ENCODE results near the gene DPP6. TPM values are rescaled to one million over a fixed set of nuclear protein-coding genes. Genes with fewer than 3 reads are reported as not detected.

The DPP6 gene
- total RNA-seq, 1 experiment from 2014 or later: not detected

DNA sequence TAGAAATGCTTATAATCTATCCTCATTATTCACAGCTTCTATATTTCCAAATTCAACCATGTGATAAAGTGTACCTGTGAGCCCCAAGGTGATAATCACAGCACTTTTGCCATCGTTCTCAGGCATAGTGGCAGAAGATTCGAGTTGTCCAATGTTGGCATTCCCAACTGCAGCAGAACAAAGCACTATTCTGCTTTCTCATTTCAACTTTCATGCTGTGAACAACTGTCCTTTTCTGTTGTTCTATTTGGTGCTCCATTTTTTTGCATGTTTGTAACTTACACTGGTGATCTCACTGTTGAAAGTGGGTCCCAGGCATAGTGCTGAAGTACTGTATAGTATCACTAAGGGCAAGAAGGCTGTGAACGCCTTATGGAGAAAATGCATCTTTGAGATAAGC lies 512.5 kb downstream of the DPP6 start:
- no peaks in the 10 kb centered on the region for H3K9me2 ChIP-seq (ENCODE audit: insufficient read depth)
- no peaks in the 10 kb centered on the region for H3K4me1 ChIP-seq (replicated peaks; ENCODE audit: insufficient read depth)
- no peak overlapping the region for H3K4me2 ChIP-seq
- no peaks in the 10 kb centered on the region for H3K9me3 ChIP-seq (ENCODE audit: insufficient read depth, low read depth)
- no peak overlapping the region for H3K4me3 ChIP-seq
- no peak for TF ChIP-seq EZH2 (IDR thresholded peaks at IDR 0.05; ENCODE audit: low read depth)
- TF ChIP-seq, protein P1, sequence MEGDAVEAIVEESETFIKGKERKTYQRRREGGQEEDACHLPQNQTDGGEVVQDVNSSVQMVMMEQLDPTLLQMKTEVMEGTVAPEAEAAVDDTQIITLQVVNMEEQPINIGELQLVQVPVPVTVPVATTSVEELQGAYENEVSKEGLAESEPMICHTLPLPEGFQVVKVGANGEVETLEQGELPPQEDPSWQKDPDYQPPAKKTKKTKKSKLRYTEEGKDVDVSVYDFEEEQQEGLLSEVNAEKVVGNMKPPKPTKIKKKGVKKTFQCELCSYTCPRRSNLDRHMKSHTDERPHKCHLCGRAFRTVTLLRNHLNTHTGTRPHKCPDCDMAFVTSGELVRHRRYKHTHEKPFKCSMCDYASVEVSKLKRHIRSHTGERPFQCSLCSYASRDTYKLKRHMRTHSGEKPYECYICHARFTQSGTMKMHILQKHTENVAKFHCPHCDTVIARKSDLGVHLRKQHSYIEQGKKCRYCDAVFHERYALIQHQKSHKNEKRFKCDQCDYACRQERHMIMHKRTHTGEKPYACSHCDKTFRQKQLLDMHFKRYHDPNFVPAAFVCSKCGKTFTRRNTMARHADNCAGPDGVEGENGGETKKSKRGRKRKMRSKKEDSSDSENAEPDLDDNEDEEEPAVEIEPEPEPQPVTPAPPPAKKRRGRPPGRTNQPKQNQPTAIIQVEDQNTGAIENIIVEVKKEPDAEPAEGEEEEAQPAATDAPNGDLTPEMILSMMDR (conservative IDR thresholded peaks at IDR 0.05): no peak
- POLR2A ChIA-PET (ENCODE audit: unreplicated experiment): no interaction called here
- no peak for DNase-seq
- no peaks in the 10 kb centered on the region for H4K20me1 ChIP-seq (ENCODE audit: insufficient read depth)
- H2AFZ ChIP-seq: no peak overlapping the region
- no peaks in the 10 kb centered on the region for H3K79me2 ChIP-seq (ENCODE audit: low read depth)
- CTCF ChIA-PET: no interaction called here
- H3K36me3 ChIP-seq (ENCODE audit: low read depth): no peaks in the 10 kb centered on the region
- intact Hi-C loops (cut with micrococcal nuclease; ENCODE audit: unreplicated experiment): no loop called here
- H3K27me3 ChIP-seq (ENCODE audit: insufficient read depth, low read depth): peaks cover 7% of the 10 kb centered on the region; the same call in 1 of the 2 replicates
- H3F3A ChIP-seq (ENCODE audit: insufficient read depth, low read depth): no peaks in the 10 kb centered on the region
- no peak overlapping the region for H3K27ac ChIP-seq
- no TSS peak for BruUV-seq (replicated peaks)

DNA sequence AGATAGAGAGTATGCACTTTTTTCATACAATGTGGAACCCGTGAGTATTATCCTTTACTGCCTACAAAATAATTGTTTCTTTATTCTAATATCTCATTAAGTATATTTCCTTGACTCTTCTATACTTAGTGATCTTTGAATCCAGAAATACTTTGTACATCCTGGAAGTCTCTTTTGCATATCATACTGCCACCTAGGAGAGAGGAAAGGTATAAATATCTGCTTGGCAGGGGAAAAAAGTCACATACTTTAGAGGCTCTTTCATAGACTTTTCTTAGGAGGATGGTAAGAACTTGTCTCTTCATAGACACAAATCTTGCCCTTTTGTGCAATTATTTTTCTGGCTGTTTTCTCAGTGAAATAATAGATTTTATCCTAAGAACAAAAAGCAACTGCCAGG lies 514.7 kb downstream of the DPP6 start:
- CTCF ChIA-PET: no interaction called here
- Histone ChIP-seq H3K4me2 (no peak overlapping the region), H3K27ac (no peak overlapping the region), H3K27me3 (ENCODE audit: insufficient read depth, low read depth) (peaks cover 7% of the 10 kb centered on the region; the same call in 1 of the 2 replicates), H4K20me1 (ENCODE audit: insufficient read depth) (no peaks in the 10 kb centered on the region), H3K9me2 (ENCODE audit: insufficient read depth) (no peaks in the 10 kb centered on the region), H2AFZ (no peak overlapping the region), H3K4me1 (replicated peaks; ENCODE audit: insufficient read depth) (no peaks in the 10 kb centered on the region), H3K4me3 (no peak overlapping the region), H3K36me3 (ENCODE audit: low read depth) (no peaks in the 10 kb centered on the region), H3K9me3 (ENCODE audit: insufficient read depth, low read depth) (no peaks in the 10 kb centered on the region), H3K79me2 (ENCODE audit: low read depth) (no peaks in the 10 kb centered on the region), H3F3A (ENCODE audit: insufficient read depth, low read depth) (no peaks in the 10 kb centered on the region)
- intact Hi-C loops (cut with micrococcal nuclease; ENCODE audit: unreplicated experiment): no loop called here
- POLR2A ChIA-PET (ENCODE audit: unreplicated experiment): no interaction called here
- no TSS peak for BruUV-seq (replicated peaks)
- DNase-seq: no peak
- TF ChIP-seq, protein P1 (conservative IDR thresholded peaks at IDR 0.05): peak; percentile 60
- TF ChIP-seq EZH2 (IDR thresholded peaks at IDR 0.05; ENCODE audit: low read depth): no peak

DNA sequence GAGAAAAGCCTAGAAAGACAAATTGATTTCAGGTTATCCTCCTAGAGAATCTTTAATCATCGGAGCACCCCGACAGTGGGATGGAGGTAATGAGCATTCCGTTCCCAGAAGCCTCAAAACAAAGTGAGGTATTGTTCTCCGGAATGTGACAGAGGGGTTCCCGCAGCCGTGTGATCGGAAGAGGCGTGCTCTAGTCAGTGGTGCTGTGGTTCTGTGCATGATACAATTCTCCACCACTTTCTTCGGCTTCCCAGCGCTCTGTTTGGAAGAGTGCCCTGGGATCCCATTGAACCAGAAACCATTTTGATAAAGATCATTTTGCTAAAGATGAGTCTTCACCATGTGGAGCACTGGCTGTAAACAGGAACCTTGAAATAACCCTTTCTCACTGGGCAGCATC lies 516.1 kb downstream of the DPP6 start:
- Histone ChIP-seq H3K27ac (no peak overlapping the region), H3K9me2 (ENCODE audit: insufficient read depth) (no peaks in the 10 kb centered on the region), H4K20me1 (ENCODE audit: insufficient read depth) (no peaks in the 10 kb centered on the region), H3K27me3 (ENCODE audit: insufficient read depth, low read depth) (peaks cover 10% of the 10 kb centered on the region; the same call in 1 of the 2 replicates), H3K9me3 (ENCODE audit: insufficient read depth, low read depth) (no peaks in the 10 kb centered on the region), H2AFZ (no peak overlapping the region), H3K4me2 (no peak overlapping the region), H3K4me1 (replicated peaks; ENCODE audit: insufficient read depth) (no peaks in the 10 kb centered on the region), H3K79me2 (ENCODE audit: low read depth) (no peaks in the 10 kb centered on the region), H3F3A (ENCODE audit: insufficient read depth, low read depth) (no peaks in the 10 kb centered on the region), H3K4me3 (no peak overlapping the region), H3K36me3 (ENCODE audit: low read depth) (no peaks in the 10 kb centered on the region)
- POLR2A ChIA-PET (ENCODE audit: unreplicated experiment): no interaction called here
- DNase-seq: no peak
- CTCF ChIA-PET: no interaction called here
- intact Hi-C loops (cut with micrococcal nuclease; ENCODE audit: unreplicated experiment): no loop called here
- no TSS peak for BruUV-seq (replicated peaks)
- TF ChIP-seq, protein P1 (conservative IDR thresholded peaks at IDR 0.05): no peak
- no peak for TF ChIP-seq EZH2 (IDR thresholded peaks at IDR 0.05; ENCODE audit: low read depth)
